Naive thymus-derived CD4-positive, alpha-beta T cell (primary cell): Measurements from ENCODE around the gene CSNK1G1. TPM values are rescaled to one million over a fixed set of nuclear protein-coding genes. Genes with fewer than 3 reads are reported as not detected.
"Not testable (repeated sequence)": the region's sequence is repeated elsewhere in the genome, so short reads cannot be mapped to it uniquely, and the experiment has no call there.

Experiments used
- ATAC-seq: fragments of 150-1000 bp; cut with Tn5 transposase; 2 replicates; pipeline ENCODE4 v1.10.0; 2021; ENCODE audit warnings: mild to moderate bottlenecking, moderate library complexity
- CTCF ChIA-PET: fragments of 350-600 bp; sonication (Branson Sonifier 250); formaldehyde crosslinking; loops from one replicate; lab custom pipeline; 2021; ENCODE audit warnings: antibody characterized with exemption; lab: Charles Lee
- POLR2A ChIA-PET: fragments of 350-600 bp; sonication (Branson Sonifier 250); formaldehyde crosslinking; loops from one replicate; lab custom pipeline; 2021; ENCODE audit warnings: antibody characterized with exemption, inconsistent platforms; lab: Charles Lee
- DNase-seq, 9 donors: peaks; one replicate each; pipeline versions ENCODE4 v3.0.0 to v3.0.0-alpha.2; 2020 to 2022; ENCODE audit warnings: mixed read lengths in 1 of 9
- H3K27ac ChIP-seq: one replicate; pipeline ENCODE4 v1.7.0; 2013; ENCODE audit warnings: mild to moderate bottlenecking, low read depth, low read length, moderate library complexity
- H3K27me3 ChIP-seq, 2 donors: one replicate each; pipeline ENCODE4 v1.7.0; 2013; ENCODE audit warnings: low read length in 2 of 2, mild to moderate bottlenecking in 2 of 2, moderate library complexity in 2 of 2; ENCODE audit not compliant: control insufficient read depth in 2 of 2, insufficient read depth in 2 of 2
- H3K36me3 ChIP-seq, 3 experiments: 1 replicate in 2 of 3; 2 replicates in 1 of 3; pipeline ENCODE4 v1.7.0; 2013; ENCODE audit warnings: low read length in 3 of 3, mild to moderate bottlenecking in 3 of 3, moderate library complexity in 1 of 3; ENCODE audit not compliant: insufficient read depth in 3 of 3, control insufficient read depth in 2 of 3
- H3K4me1 ChIP-seq, 2 donors: one replicate each; pipeline ENCODE4 v1.7.0; 2013; ENCODE audit warnings: low read length in 2 of 2, mild to moderate bottlenecking in 2 of 2, moderate library complexity in 1 of 2; ENCODE audit not compliant: control insufficient read depth in 2 of 2, insufficient read depth in 2 of 2
- H3K4me3 ChIP-seq: 2 replicates; pipeline ENCODE4 v1.7.0; 2013; ENCODE audit warnings: mild to moderate bottlenecking, low read length
- H3K9me3 ChIP-seq, 3 experiments: 1 replicate in 2 of 3; 2 replicates in 1 of 3; pipeline ENCODE4 v1.7.0; 2013; ENCODE audit warnings: low read length in 3 of 3; ENCODE audit not compliant: control insufficient read depth in 2 of 3
- H3K27ac Mint-ChIP-seq, 9 donors: one replicate each; pipeline ENCODE4 v1.8.0; 2020 to 2022; ENCODE audit warnings: mixed read lengths in 9 of 9, mild to moderate bottlenecking in 8 of 9, moderate library complexity in 5 of 9, inconsistent platforms in 2 of 9
- H3K27me3 Mint-ChIP-seq, 5 donors: one replicate each; pipeline ENCODE4 v1.8.0; 2021 to 2022; ENCODE audit warnings: mixed read lengths in 5 of 5, mild to moderate bottlenecking in 1 of 5
- H3K36me3 Mint-ChIP-seq, 5 donors: one replicate each; pipeline ENCODE4 v1.8.0; 2020 to 2022; ENCODE audit warnings: mixed read lengths in 5 of 5, mild to moderate bottlenecking in 3 of 5, inconsistent platforms in 1 of 5
- H3K4me1 Mint-ChIP-seq, 7 donors: one replicate each; pipeline ENCODE4 v1.8.0; 2020 to 2022; ENCODE audit warnings: mixed read lengths in 7 of 7, mild to moderate bottlenecking in 3 of 7, inconsistent platforms in 1 of 7
- H3K4me3 Mint-ChIP-seq, 10 donors: one replicate each; pipeline ENCODE4 v1.8.0; 2020 to 2022; ENCODE audit warnings: mild to moderate bottlenecking in 10 of 10, mixed read lengths in 10 of 10, moderate library complexity in 6 of 10, inconsistent platforms in 2 of 10
- H3K9me3 Mint-ChIP-seq, 11 donors: one replicate each; pipeline ENCODE4 v1.8.0; 2020 to 2022; ENCODE audit warnings: mixed read lengths in 11 of 11, mild to moderate bottlenecking in 4 of 11, inconsistent platforms in 1 of 11, moderate library complexity in 1 of 11
- intact Hi-C, 2 donors: fragments of 100-400 bp; cut with micrococcal nuclease; formaldehyde crosslinking; loops; one replicate each; pipeline ENCODE4 v1.15.1; 2023
- polyA plus RNA-seq, 2 donors: library from polyadenylated mRNA; unstranded; fragments of 300-500 nt; fragmentation: Illumina TruSeq; gene quantifications; one replicate each; pipeline ENCODE4 v1.2.3, GENCODE V29; 2021
- total RNA-seq, 6 experiments: library from RNA in 5 of 6; stranded (reverse) in 5 of 6; gene quantifications; 1 replicate in 5 of 6; 2 replicates in 1 of 6; pipeline ENCODE4 v1.2.3 and lab custom pipeline; 2021 to 2026

CSNK1G1 gene
- total and polyA plus RNA-seq, 7 experiments from 2014 or later, result 18.2 to 31.4 (median 26.4) TPM

DNA sequence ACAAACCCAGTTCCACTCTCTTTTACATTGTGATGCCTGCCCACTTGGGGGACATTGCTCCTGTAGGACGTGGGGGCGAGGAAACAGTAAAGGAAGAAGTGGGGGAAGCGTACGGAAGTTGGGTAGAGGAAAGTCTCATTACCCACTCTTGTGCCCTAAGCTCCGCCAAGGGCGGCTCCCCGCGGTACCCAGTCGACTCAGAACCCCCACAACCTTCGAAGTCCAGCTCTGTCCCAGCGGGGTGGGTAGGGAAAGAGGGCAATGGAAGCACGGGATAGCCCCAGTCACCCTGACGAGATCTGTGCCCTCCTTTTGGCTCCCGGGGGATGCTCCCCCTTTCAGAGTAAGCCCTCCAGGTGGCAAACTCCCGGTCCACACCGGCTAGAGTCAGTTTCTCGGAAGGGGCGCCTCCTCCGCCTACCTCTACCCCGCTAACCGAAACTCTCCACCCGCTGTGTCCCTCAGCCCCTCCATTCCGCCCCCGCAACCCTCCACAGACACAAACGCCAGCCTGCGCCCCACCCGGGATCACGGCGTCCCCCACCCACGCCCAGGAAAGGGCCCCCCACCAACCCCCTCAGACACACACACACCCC is 527 bp downstream of the CSNK1G1 start:
- DNase-seq (peak in 7 of 9 donors; percentile 3 to 64 (median 15)), ATAC-seq (peak; percentile 23)
- intact Hi-C loops, result no loop called here
- peaks cover 14 to 24% (median 20%) of the 10 kb centered on the region in 7 donors for H3K4me1 Mint-ChIP-seq
- H3K27me3 Mint-ChIP-seq, result no peaks in the 10 kb centered on the region
- H3K4me3 ChIP-seq, result peak overlapping the region; percentile 90
- peak overlapping the region; percentile 73 for H3K27ac ChIP-seq
- no peaks in the 10 kb centered on the region for H3K9me3 Mint-ChIP-seq
- peak overlapping the region; percentile 78 to 93 (median 92) for H3K27ac Mint-ChIP-seq
- H3K9me3 ChIP-seq, result no peaks in the 10 kb centered on the region
- H3K4me3 Mint-ChIP-seq, result peak overlapping the region; percentile 90 to 97 (median 92)
- no peaks in the 10 kb centered on the region for H3K27me3 ChIP-seq
- peaks cover 0 to 8% (median 0%) of the 10 kb centered on the region in 3 experiments for H3K36me3 ChIP-seq
- POLR2A ChIA-PET, result interaction anchor here (0.6 to 1.6 kb wide), 3 partner anchors 31 to 101 kb away, joined by 3 to 12 read pairs (median 3); partner anchors contain the start of gene TRIP4
- CTCF ChIA-PET, result interaction anchor here (1.2 kb wide), 1 partner anchor 296 kb away, joined by 3 read pairs; no protein-coding TSS in a partner anchor
- H3K4me1 ChIP-seq, result peaks cover 9 to 10% of the 10 kb centered on the region in 2 donors
- H3K36me3 Mint-ChIP-seq, result no peaks in the 10 kb centered on the region

DNA sequence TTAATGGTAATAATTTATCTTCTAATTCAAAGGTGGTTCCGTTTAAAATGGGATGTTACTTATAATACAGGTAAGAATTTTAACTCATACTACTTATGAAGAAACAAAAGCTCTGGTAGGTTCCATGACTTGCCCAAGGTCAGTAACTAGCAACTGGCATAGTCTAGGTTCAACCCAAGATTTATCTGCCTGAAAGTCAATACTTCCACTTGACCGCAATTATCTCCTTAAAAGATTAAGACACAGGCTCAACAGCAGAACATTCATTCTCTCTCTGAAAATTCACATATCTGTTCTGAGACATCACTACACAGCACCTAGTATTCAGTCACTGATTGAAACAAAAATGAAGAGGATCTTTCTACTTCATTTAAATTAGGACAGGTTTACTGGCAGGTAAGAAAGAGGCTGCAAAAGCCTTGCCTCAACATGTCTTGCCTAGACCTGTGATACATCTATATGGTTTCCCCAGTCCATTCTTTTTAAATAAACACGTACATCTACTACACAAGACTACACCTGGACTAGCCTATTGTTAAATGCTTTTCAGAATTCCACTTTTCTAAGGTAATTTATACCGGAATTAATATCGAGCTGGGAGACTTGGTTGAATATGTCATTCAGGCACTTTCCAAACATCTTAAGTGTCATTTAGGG is 1.2 kb downstream of the CSNK1G1 start:
- no peaks in the 10 kb centered on the region for H3K36me3 Mint-ChIP-seq
- peaks cover 14 to 24% (median 20%) of the 10 kb centered on the region in 7 donors for H3K4me1 Mint-ChIP-seq
- DNase-seq (no peak), ATAC-seq (no peak)
- Histone ChIP-seq H3K9me3 (no peaks in the 10 kb centered on the region), H3K4me3 (peak overlapping the region; percentile 90), H3K27me3 (no peaks in the 10 kb centered on the region), H3K27ac (peak overlapping the region; percentile 73), H3K36me3 (peaks cover 0 to 8% (median 0%) of the 10 kb centered on the region in 3 experiments), H3K4me1 (peaks cover 9 to 10% of the 10 kb centered on the region in 2 donors)
- no peaks in the 10 kb centered on the region for H3K9me3 Mint-ChIP-seq
- ChIA-PET CTCF (interaction anchor here (1.2 kb wide), 1 partner anchor 297 kb away, joined by 3 read pairs; no protein-coding TSS in a partner anchor), POLR2A (interaction anchor here (1.6 kb wide), 1 partner anchor 33 kb away, joined by 12 read pairs; the partner anchor contains the start of gene TRIP4)
- intact Hi-C loops, result no loop called here
- H3K27ac Mint-ChIP-seq, result peak overlapping the region; percentile 65 to 93 (median 92)
- no peaks in the 10 kb centered on the region for H3K27me3 Mint-ChIP-seq
- H3K4me3 Mint-ChIP-seq, result peak overlapping the region; percentile 90 to 97 (median 92)

DNA sequence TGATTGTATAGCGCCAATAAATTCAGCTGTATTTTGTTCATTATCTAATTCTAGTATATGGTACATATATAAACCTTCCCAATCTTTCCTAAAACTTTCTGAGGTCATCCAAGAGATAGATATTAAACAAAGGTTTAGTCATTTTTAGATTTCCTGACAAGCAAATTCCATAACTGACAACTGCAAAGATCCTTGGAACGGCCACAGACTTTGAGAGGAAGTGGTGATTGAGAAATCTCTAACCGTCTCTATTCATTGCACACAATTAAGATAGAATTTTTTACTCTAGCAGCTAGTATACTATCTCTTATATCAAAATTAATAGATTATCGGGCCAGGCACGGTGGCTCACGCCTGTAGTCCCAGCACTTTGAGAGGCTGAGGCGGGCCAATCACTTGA is 4.7 kb downstream of the CSNK1G1 start:
- no peak overlapping the region for H3K27ac ChIP-seq
- H3K4me1 ChIP-seq, result peaks cover 9 to 10% of the 10 kb centered on the region in 2 donors
- no peaks in the 10 kb centered on the region for H3K9me3 ChIP-seq
- DNase-seq (no peak), ATAC-seq (no peak)
- no peak overlapping the region for H3K27ac Mint-ChIP-seq
- no peaks in the 10 kb centered on the region for H3K27me3 ChIP-seq
- CTCF ChIA-PET, result interaction anchor here (0.6 to 1.2 kb wide), 3 partner anchors 16 to 559 kb away, joined by 3 to 4 read pairs (median 3); no protein-coding TSS in a partner anchor
- H3K36me3 ChIP-seq, result peaks cover 0 to 12% (median 0%) of the 10 kb centered on the region in 3 experiments
- no peak overlapping the region for H3K4me3 ChIP-seq
- H3K9me3 Mint-ChIP-seq, result no peaks in the 10 kb centered on the region
- POLR2A ChIA-PET, result interaction anchor here (1.0 kb wide), 1 partner anchor 12 kb away, joined by 3 read pairs; no protein-coding TSS in a partner anchor
- intact Hi-C loops, result no loop called here
- H3K36me3 Mint-ChIP-seq, result peaks cover 3 to 24% (median 5%) of the 10 kb centered on the region in 5 donors
- H3K27me3 Mint-ChIP-seq, result no peaks in the 10 kb centered on the region
- H3K4me3 Mint-ChIP-seq, result no peak overlapping the region
- peaks cover 15 to 30% (median 24%) of the 10 kb centered on the region in 7 donors for H3K4me1 Mint-ChIP-seq

DNA sequence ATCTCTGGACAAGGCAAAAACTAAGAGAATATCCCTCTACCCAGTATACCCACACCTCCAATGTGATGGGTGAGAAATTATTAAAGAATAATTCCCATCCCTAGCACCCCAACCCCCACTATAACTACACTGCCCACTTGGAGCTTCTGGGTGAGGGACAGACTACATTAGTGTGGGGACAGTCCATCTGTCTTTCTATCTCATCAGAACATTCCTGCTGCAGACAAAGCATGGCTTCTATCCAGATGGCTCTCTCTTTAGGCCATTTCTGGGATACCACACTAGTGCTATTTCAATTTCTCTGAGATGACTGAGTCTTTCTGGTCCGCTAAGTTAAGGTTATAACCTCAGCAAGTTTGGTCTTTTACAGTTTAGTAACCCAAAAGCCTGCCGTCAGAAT is 6.6 kb downstream of the CSNK1G1 start:
- Mint-ChIP-seq H3K9me3 (no peaks in the 10 kb centered on the region), H3K27ac (no peak overlapping the region), H3K4me1 (peaks cover 11 to 30% (median 25%) of the 10 kb centered on the region in 7 donors), H3K27me3 (no peaks in the 10 kb centered on the region), H3K36me3 (peaks cover 3 to 28% (median 5%) of the 10 kb centered on the region in 5 donors), H3K4me3 (no peak overlapping the region)
- H3K36me3 ChIP-seq, result peaks cover 0 to 4% (median 0%) of the 10 kb centered on the region in 3 experiments
- no peaks in the 10 kb centered on the region for H3K9me3 ChIP-seq
- CTCF ChIA-PET, result interaction anchor here (0.8 kb wide), 1 partner anchor 383 kb away, joined by 4 read pairs; no protein-coding TSS in a partner anchor
- peaks cover 0 to 2% of the 10 kb centered on the region in 2 donors for H3K4me1 ChIP-seq
- intact Hi-C loops, result no loop called here
- H3K27me3 ChIP-seq, result no peaks in the 10 kb centered on the region
- H3K27ac ChIP-seq, result no peak overlapping the region
- no peak overlapping the region for H3K4me3 ChIP-seq
- POLR2A ChIA-PET, result interaction anchor here (1.0 kb wide), 1 partner anchor 12 kb away, joined by 3 read pairs; no protein-coding TSS in a partner anchor
- DNase-seq (no peak), ATAC-seq (no peak)

DNA sequence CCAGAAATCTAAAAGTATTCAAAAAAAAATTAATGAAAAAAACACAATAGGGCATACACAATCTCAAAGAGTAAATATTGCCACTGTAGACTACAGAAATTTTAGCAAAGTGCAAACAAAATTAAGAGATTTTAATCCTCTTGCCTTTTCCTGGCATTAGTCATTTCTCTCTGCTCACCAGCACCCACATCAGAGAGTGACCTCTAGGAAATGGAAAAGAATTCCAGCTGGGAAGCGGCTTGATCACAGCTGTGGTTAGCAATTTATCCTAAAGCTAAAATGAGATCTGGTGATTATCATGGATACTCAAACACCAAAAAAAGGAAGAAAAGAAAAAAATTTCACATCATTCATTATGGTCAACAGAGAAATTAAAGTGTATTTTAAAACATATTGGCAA is 7.5 kb downstream of the CSNK1G1 start:
- ChIA-PET CTCF (no interaction called here), POLR2A (interaction anchor here (0.7 kb wide), 1 partner anchor 167 kb away, joined by 5 read pairs; no protein-coding TSS in a partner anchor)
- no peaks in the 10 kb centered on the region for H3K4me1 ChIP-seq
- H3K4me1 Mint-ChIP-seq, result peaks cover 12 to 34% (median 27%) of the 10 kb centered on the region in 7 donors
- no peaks in the 10 kb centered on the region for H3K9me3 Mint-ChIP-seq
- H3K27me3 Mint-ChIP-seq, result no peaks in the 10 kb centered on the region
- intact Hi-C loops, result no loop called here
- H3K27ac ChIP-seq, result no peak overlapping the region
- H3K36me3 Mint-ChIP-seq, result peaks cover 4 to 29% (median 5%) of the 10 kb centered on the region in 5 donors
- no peak for ATAC-seq
- H3K27ac Mint-ChIP-seq, result no peak overlapping the region
- H3K36me3 ChIP-seq, result peaks cover 0 to 4% (median 0%) of the 10 kb centered on the region in 3 experiments
- no peak overlapping the region for H3K4me3 ChIP-seq
- H3K4me3 Mint-ChIP-seq, result no peak overlapping the region
- H3K27me3 ChIP-seq, result no peaks in the 10 kb centered on the region
- no peak for DNase-seq
- H3K9me3 ChIP-seq, result no peaks in the 10 kb centered on the region

DNA sequence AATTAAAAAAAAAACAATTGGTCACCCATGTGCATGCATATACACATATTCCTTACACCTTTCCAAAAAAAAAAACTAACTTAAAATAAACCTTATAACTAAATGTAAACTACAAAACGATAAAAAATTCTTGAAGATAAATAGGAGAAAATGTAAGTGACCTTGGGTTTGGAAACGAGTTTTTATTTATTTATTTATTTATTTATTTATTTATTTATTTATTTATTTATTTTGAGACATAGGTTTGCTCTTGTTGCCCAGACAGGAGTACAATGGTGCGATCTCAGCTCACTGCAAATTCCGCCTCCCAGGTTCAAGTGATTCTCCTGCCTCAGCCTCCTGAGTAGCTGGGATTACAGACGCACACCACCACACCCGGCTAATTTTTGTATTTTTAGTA is 9.7 kb downstream of the CSNK1G1 start:
- DNase-seq, POLR2A ChIA-PET: not testable (repeated sequence)

More for the DNA sequence above, 9.7 kb downstream of the CSNK1G1 start:
- H3K9me3 ChIP-seq, intact Hi-C loops, H3K4me3 Mint-ChIP-seq, H3K4me1 ChIP-seq, H3K27ac ChIP-seq, H3K4me3 ChIP-seq, ATAC-seq, H3K9me3 Mint-ChIP-seq, H3K27me3 Mint-ChIP-seq, CTCF ChIA-PET, H3K27me3 ChIP-seq, H3K27ac Mint-ChIP-seq: not testable (repeated sequence)
- peaks cover 12 to 40% (median 33%) of the 10 kb centered on the region in 7 donors for H3K4me1 Mint-ChIP-seq
- H3K36me3 Mint-ChIP-seq, result peaks cover 4 to 43% (median 12%) of the 10 kb centered on the region in 5 donors
- H3K36me3 ChIP-seq, result peaks cover 0 to 12% (median 0%) of the 10 kb centered on the region in 3 experiments
